Right atrium auricular region (tissue), 2 donors: Measurements from ENCODE around the gene TMEM170B. TPM values are rescaled to one million over a fixed set of nuclear protein-coding genes. Genes with fewer than 3 reads are reported as not detected.

Experiments
- DNase-seq: peaks from one replicate; pipeline ENCODE4 v3.0.0-alpha.2; 2019; ENCODE audit warnings: low spot score
- H3K27ac ChIP-seq, 2 donors: fragments of 200-600 bp; sonication (generic); 1 replicate in 1 of 2; 2 replicates in 1 of 2; pipeline ENCODE4 v1.5.1; 2016 to 2019
- H3K27me3 ChIP-seq, 2 donors: fragments of 200-600 bp; sonication (generic); one replicate each; pipeline versions ENCODE4 v1.5.1 to v1.6.0; 2017 to 2019
- H3K36me3 ChIP-seq: fragments of 200-600 bp; sonication (generic); one replicate; pipeline ENCODE4 v1.5.1; 2016
- H3K4me1 ChIP-seq, 2 donors: fragments of 200-600 bp; sonication (generic); one replicate each; pipeline versions ENCODE4 v1.5.1 to v1.6.0; 2017 to 2019
- H3K4me3 ChIP-seq, 2 donors: fragments of 200-600 bp; sonication (generic); 1 replicate in 1 of 2; 2 replicates in 1 of 2; pipeline ENCODE4 v1.5.1; 2017 to 2019; ENCODE audit warnings: mild to moderate bottlenecking in 1 of 2, moderate library complexity in 1 of 2
- H3K9me3 ChIP-seq, 2 donors: fragments of 200-600 bp; sonication (generic); one replicate each; pipeline ENCODE4 v1.5.1; 2019
- CTCF ChIP-seq, 2 donors: fragments of 200-600 bp; sonication (generic); IDR thresholded peaks; one replicate each; pipeline ENCODE4 v1.5.1; 2019; ENCODE audit warnings: antibody characterized with exemption in 2 of 2
- total RNA-seq, 2 donors: library from RNA; depleted of rRNA; stranded (reverse); fragments of >200 nt; gene quantifications; one replicate each; pipeline ENCODE4 v1.1.0, GENCODE V29; 2016

The TMEM170B gene
- total RNA-seq: 1 to 10 TPM; 3.6 to 3.8 TPM

DNA sequence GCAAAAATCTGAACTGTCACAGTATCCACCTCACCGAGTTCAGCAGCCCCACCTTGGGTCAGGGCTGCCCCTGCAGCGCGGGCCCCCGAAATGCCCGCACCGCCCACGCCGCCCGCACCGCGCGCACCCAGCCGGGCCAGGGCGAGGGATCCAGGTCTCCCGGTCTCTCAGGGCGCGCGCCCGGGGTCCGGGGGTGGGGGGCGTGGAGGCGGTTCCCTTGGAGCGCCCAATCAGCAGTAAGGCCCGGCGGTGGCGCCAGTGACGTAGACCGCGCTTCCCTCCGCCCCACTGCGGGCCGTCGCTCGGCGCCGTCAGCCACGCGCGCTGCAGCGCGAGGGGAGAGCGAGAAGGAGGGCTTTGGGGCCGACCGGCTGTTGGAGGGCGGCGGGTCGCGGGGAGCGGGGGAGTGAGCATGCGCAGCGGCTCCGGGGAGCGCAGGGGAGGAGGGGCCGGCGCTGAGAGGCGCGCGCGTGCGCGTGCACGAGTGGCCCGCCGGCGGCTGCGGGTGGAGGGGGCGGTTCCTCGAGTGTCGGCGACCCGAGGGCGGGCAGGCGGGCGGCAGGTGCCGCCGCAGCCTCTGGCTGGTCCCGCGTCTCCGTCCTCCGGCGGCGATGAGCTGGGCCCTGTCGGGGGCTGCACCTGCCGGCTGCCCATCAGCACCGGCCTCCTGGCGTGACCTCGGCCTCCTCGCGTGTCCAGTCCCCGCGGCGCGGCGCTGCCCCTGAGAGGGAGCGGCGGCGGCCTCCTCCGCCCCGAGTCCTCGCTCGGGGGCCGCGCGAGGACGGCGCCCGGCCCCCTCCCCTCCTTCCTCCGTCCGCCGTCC, at the start of gene TMEM170B:
TMEM170B (plus strand) TSS at position 521 of the 823 bp plus-strand sequence. CDS start 529 bp downstream, outside the sequence.
- no peaks in the 10 kb centered on the region for H3K9me3 ChIP-seq
- H3K27me3 ChIP-seq: no peaks in the 10 kb centered on the region
- H3K27ac ChIP-seq: peak within 1 kb of the TSS; percentile 73 to 92
- peak within 1 kb of the TSS; percentile 72 to 97 for H3K4me3 ChIP-seq
- no peaks in the 10 kb centered on the region for H3K36me3 ChIP-seq
- TF ChIP-seq CTCF (IDR thresholded peaks at IDR 0.05): no peak
- peaks cover 0 to 16% of the 10 kb centered on the region in 2 donors for H3K4me1 ChIP-seq
- peak; percentile 89 for DNase-seq

DNA sequence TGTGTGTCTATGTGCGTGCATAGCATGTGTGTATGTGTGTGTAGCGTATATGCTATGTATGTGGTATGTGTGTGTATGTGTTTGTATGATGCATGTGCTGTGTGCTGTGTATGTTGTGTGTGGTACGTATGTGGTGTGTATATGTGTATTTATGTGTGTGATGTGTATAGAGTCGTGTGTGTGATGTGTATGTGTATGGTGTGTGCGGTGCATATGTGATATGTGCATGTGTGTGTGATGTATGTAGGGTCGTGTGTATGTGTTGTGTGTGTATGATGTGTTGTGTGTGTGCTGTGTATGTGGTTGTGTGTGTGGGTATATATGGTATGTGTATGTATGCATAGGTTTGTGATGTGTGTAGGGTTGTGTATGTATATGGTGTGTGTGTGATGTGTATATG, 46.6 kb upstream of the TMEM170B start:
- TF ChIP-seq CTCF (IDR thresholded peaks at IDR 0.05): no peak

DNA sequence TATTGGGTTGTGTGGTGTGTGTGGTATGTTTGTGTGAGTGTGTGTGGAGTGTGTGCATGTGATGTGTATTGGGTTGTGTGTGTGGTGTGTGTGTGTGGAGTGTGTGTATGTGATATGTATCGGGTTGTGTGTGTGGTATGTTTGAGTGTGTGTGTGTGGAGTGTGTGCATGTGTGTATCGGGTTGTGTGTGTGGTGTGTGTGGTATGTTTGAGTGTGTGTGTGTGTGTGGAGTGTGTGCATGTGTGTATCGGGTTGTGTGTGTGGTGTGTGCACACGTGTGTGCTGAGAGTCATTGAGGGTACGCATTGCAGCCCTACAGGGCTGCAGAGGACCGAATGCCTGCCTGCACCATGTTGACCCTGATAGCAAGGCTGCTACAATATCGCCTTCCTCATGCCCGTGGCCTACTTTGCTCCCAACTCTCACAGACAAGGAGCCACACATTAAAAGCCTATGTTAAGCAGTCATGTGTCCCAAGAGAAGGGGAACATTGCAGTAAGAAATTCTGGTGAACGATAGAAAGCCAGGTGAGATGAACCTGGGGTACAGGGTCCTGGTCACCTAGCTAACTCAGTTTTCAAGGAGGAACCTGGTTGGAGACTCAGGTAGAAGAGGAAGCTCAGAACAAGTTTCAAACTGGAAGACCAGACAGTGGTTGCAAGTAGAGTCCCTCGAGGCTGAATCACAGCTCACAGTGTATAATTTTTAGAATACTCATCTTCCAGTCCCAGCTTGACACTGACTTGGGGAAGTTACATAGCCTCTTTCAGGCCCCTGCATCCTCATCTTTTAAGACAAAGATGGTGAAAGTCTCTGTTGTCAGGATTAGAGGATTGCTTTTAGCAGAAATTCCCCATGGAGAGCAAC, 45.7 kb upstream of the TMEM170B start:
- H3K9me3 ChIP-seq: no peaks in the 10 kb centered on the region
- H3K4me3 ChIP-seq: no peak overlapping the region
- H3K27ac ChIP-seq: no peak overlapping the region
- no peak for TF ChIP-seq CTCF (IDR thresholded peaks at IDR 0.05)
- peaks cover 0 to 16% of the 10 kb centered on the region in 2 donors for H3K4me1 ChIP-seq
- H3K36me3 ChIP-seq: no peaks in the 10 kb centered on the region
- no peaks in the 10 kb centered on the region for H3K27me3 ChIP-seq
- no peak for DNase-seq

More for the DNA sequence above, 46.6 kb upstream of the TMEM170B start:
- Histone ChIP-seq H3K4me3 (no peak overlapping the region), H3K27me3 (no peaks in the 10 kb centered on the region), H3K27ac (no peak overlapping the region), H3K9me3 (no peaks in the 10 kb centered on the region), H3K36me3 (no peaks in the 10 kb centered on the region), H3K4me1 (peaks cover 0 to 11% of the 10 kb centered on the region in 2 donors)
- DNase-seq: no peak

GRCh38 chr6:11492464-11493290, 44.9 kb upstream of the TMEM170B start:
- H3K9me3 ChIP-seq: no peaks in the 10 kb centered on the region
- no peak for DNase-seq
- H3K4me1 ChIP-seq: peaks cover 0 to 16% of the 10 kb centered on the region in 2 donors
- no peaks in the 10 kb centered on the region for H3K36me3 ChIP-seq
- no peak for TF ChIP-seq CTCF (IDR thresholded peaks at IDR 0.05)
- H3K27me3 ChIP-seq: no peaks in the 10 kb centered on the region
- H3K27ac ChIP-seq: no peak overlapping the region
- H3K4me3 ChIP-seq: no peak overlapping the region

GRCh38 chr6:11493974-11494373, 43.6 kb upstream of the TMEM170B start:
- Histone ChIP-seq H3K27me3 (no peaks in the 10 kb centered on the region), H3K4me1 (peaks cover 0 to 16% of the 10 kb centered on the region in 2 donors), H3K36me3 (no peaks in the 10 kb centered on the region), H3K4me3 (no peak overlapping the region), H3K9me3 (no peaks in the 10 kb centered on the region), H3K27ac (no peak overlapping the region)
- no peak for DNase-seq
- TF ChIP-seq CTCF (IDR thresholded peaks at IDR 0.05): no peak
